DND-41 (cell line): ENCODE results near the gene CCDC171.

Experiments
- CTCF ChIP-seq: IDR thresholded peaks from 2 replicates; pipeline ENCODE4 v1.5.1; 2012; ENCODE audit warnings: borderline replicate concordance, low read length, moderate library complexity, mild to moderate bottlenecking; ENCODE audit not compliant: poor library complexity, severe bottlenecking; ENCODE audit errors: extremely low read depth
- EZH2 ChIP-seq: IDR thresholded peaks from 3 replicates; pipeline ENCODE4 v1.6.1; 2012; ENCODE audit warnings: borderline replicate concordance, low read depth, mild to moderate bottlenecking, moderate library complexity, low read length, inconsistent platforms; ENCODE audit not compliant: severe bottlenecking

GRCh38 chr9:15736569-15736968 is 183.7 kb downstream of the CCDC171 start:
- TF ChIP-seq CTCF (no peak), EZH2 (no peak)
